WERI-Rb-1 (cell line): Measurements from ENCODE around the gene MEIKIN.
"Not testable (repeated sequence)": the region's sequence is repeated elsewhere in the genome, so short reads cannot be mapped to it uniquely, and the experiment has no call there.

Experiments
- DNase-seq: peaks from one replicate; pipeline ENCODE4 v3.0.0-alpha.2; 2020
- H3K27ac ChIP-seq: fragments of 250-450 bp; sonication (Bioruptor Pico); 2 replicates; pipeline ENCODE4 v1.5.1; 2020; ENCODE audit warnings: mild to moderate bottlenecking, moderate library complexity
- H3K27me3 ChIP-seq: fragments of 250-450 bp; sonication (Bioruptor Pico); 2 replicates; pipeline ENCODE4 v1.5.1; 2021; ENCODE audit warnings: mild to moderate bottlenecking, low read depth, moderate library complexity; ENCODE audit not compliant: insufficient read depth, severe bottlenecking
- H3K36me3 ChIP-seq: fragments of 250-450 bp; sonication (Bioruptor Pico); 2 replicates; pipeline ENCODE4 v1.5.1; 2020; ENCODE audit warnings: mild to moderate bottlenecking, moderate library complexity
- H3K4me3 ChIP-seq: 2 replicates; pipeline ENCODE4 v1.5.1; 2011; ENCODE audit warnings: low read depth, mild to moderate bottlenecking, control low read depth, low read length
- H3K9me3 ChIP-seq: fragments of 250-450 bp; sonication (Bioruptor Pico); 2 replicates; pipeline ENCODE4 v1.5.1; 2021; ENCODE audit warnings: mild to moderate bottlenecking, moderate library complexity; ENCODE audit not compliant: severe bottlenecking
- CTCF ChIP-seq: IDR thresholded peaks from 2 replicates; pipeline ENCODE4 v1.5.1; 2011; ENCODE audit warnings: low read depth, mild to moderate bottlenecking, control low read depth, inconsistent platforms, low read length

Gene MEIKIN

GRCh38 chr5:131916481-131916880 lies 29.0 kb downstream of the MEIKIN start:
- Histone ChIP-seq H3K27ac (no peak overlapping the region), H3K36me3 (no peaks in the 10 kb centered on the region), H3K4me3 (no peak overlapping the region), H3K27me3 (no peaks in the 10 kb centered on the region), H3K9me3 (no peaks in the 10 kb centered on the region)
- DNase-seq = no peak
- no peak for TF ChIP-seq CTCF

- Histone ChIP-seq H3K4me3 (no peak overlapping the region), H3K27me3 (no peaks in the 10 kb centered on the region), H3K9me3 (no peaks in the 10 kb centered on the region), H3K27ac (no peak overlapping the region), H3K36me3 (no peaks in the 10 kb centered on the region)
- DNase-seq = no peak
- no peak for TF ChIP-seq CTCF
Measured at GRCh38 chr5:131914472-131914871, 31.0 kb downstream of the MEIKIN start.

GRCh38 chr5:131913603-131914002 lies 31.9 kb downstream of the MEIKIN start:
- H3K27ac ChIP-seq = no peak overlapping the region
- no peak for DNase-seq
- no peaks in the 10 kb centered on the region for H3K27me3 ChIP-seq
- H3K4me3 ChIP-seq = no peak overlapping the region
- no peaks in the 10 kb centered on the region for H3K9me3 ChIP-seq
- no peak for TF ChIP-seq CTCF
- no peaks in the 10 kb centered on the region for H3K36me3 ChIP-seq

- Histone ChIP-seq H3K27me3 (no peaks in the 10 kb centered on the region), H3K27ac (no peak overlapping the region), H3K9me3 (no peaks in the 10 kb centered on the region), H3K4me3 (no peak overlapping the region), H3K36me3 (no peaks in the 10 kb centered on the region)
- DNase-seq = no peak
- TF ChIP-seq CTCF = no peak
Measured at GRCh38 chr5:131906668-131907067, 38.8 kb downstream of the MEIKIN start.

- DNase-seq, H3K36me3 ChIP-seq: not testable (repeated sequence)
Measured at GRCh38 chr5:131902266-131902665, 43.2 kb downstream of the MEIKIN start.

GRCh38 chr5:131899686-131900085 lies 45.8 kb downstream of the MEIKIN start:
- no peaks in the 10 kb centered on the region for H3K9me3 ChIP-seq

More at GRCh38 chr5:131902266-131902665, 43.2 kb downstream of the MEIKIN start:
- not testable (repeated sequence) for H3K27ac ChIP-seq, H3K4me3 ChIP-seq, H3K27me3 ChIP-seq, H3K9me3 ChIP-seq

More at GRCh38 chr5:131899686-131900085, 45.8 kb downstream of the MEIKIN start:
- no peak overlapping the region for H3K4me3 ChIP-seq
- DNase-seq = no peak
- TF ChIP-seq CTCF = no peak
- no peaks in the 10 kb centered on the region for H3K36me3 ChIP-seq
- H3K27ac ChIP-seq = no peak overlapping the region
- no peaks in the 10 kb centered on the region for H3K27me3 ChIP-seq
